IMR-90 (cell line): ENCODE data around the gene MTG1. TPM values are rescaled to one million over a fixed set of nuclear protein-coding genes. Genes with fewer than 3 reads are reported as not detected.

Experiments used
- ATAC-seq: fragments of 200-7000 bp; cut with Tn5 transposase; 2 replicates; pipeline ENCODE4 v1.9.1; 2020; ENCODE audit warnings: low read depth, mild to moderate bottlenecking, moderate library complexity
- BruUV-seq: library from RNA; stranded (reverse); fragments of 400-500 nt; replicated peaks from 2 replicates; lab custom pipeline; 2021; lab: Mats Ljungman, UMichigan
- CTCF ChIA-PET: fragments of 300-600 bp; formaldehyde crosslinking; extraction: SDS; loops from one replicate; lab custom pipeline; 2021; ENCODE audit warnings: antibody characterized with exemption; lab: Yijun Ruan, JAX
- POLR2A ChIA-PET: fragments of 300-600 bp; sonication (Branson Sonifier 250); formaldehyde crosslinking; loops from one replicate; lab custom pipeline; 2022; ENCODE audit warnings: antibody characterized with exemption; ENCODE audit not compliant: unreplicated experiment; lab: Charles Lee
- DNase-seq: peaks from one replicate; pipeline ENCODE4 v3.0.0; 2013
- H2AFZ ChIP-seq: replicated peaks from 2 replicates; pipeline ENCODE3; 2013; ENCODE audit warnings: low read length, mild to moderate bottlenecking; ENCODE audit not compliant: poor library complexity
- H2AK5ac ChIP-seq: 2 replicates; pipeline ENCODE4 v1.6.1; 2013; ENCODE audit warnings: low read depth, low read length, inconsistent platforms
- H2AK9ac ChIP-seq: replicated peaks from 2 replicates; pipeline ENCODE3; 2013; ENCODE audit warnings: mild to moderate bottlenecking, low read depth, low read length, moderate library complexity; ENCODE audit not compliant: poor library complexity
- H2BK120ac ChIP-seq: 2 replicates; pipeline ENCODE4 v1.6.1; 2013; ENCODE audit warnings: low read depth, low read length, inconsistent platforms
- H2BK15ac ChIP-seq: 3 replicates; pipeline ENCODE4 v1.6.1; 2013; ENCODE audit warnings: low read depth, low read length, inconsistent platforms
- H2BK20ac ChIP-seq: 2 replicates; pipeline ENCODE4 v1.6.1; 2013; ENCODE audit warnings: low read depth, mild to moderate bottlenecking, inconsistent platforms, low read length, moderate library complexity
- H2BK5ac ChIP-seq: 2 replicates; pipeline ENCODE4 v1.6.1; 2013; ENCODE audit warnings: mild to moderate bottlenecking, low read depth, low read length, inconsistent platforms; ENCODE audit not compliant: poor library complexity, severe bottlenecking
- H3K14ac ChIP-seq: replicated peaks from 2 replicates; pipeline ENCODE4 v1.6.1; 2013; ENCODE audit warnings: low read depth, low read length, inconsistent platforms
- H3K18ac ChIP-seq: 2 replicates; pipeline ENCODE4 v1.6.1; 2013; ENCODE audit warnings: low read depth, low read length, control low read depth
- H3K23ac ChIP-seq: 2 replicates; pipeline ENCODE4 v1.6.1; 2013; ENCODE audit warnings: low read depth, low read length, inconsistent platforms
- H3K27ac ChIP-seq: 2 replicates; pipeline ENCODE4 v1.5.1; 2013; ENCODE audit warnings: mild to moderate bottlenecking, control low read depth, low read length; ENCODE audit not compliant: insufficient read depth
- H3K27me3 ChIP-seq: 2 replicates; pipeline ENCODE4 v1.6.1; 2013; ENCODE audit warnings: low read length; ENCODE audit not compliant: control insufficient read depth, insufficient read depth
- H3K36me3 ChIP-seq: 2 replicates; pipeline ENCODE4 v1.6.1; 2013; ENCODE audit warnings: low read length, mixed read lengths; ENCODE audit not compliant: control insufficient read depth, insufficient read depth
- H3K4ac ChIP-seq: 2 replicates; pipeline ENCODE4 v1.6.1; 2013; ENCODE audit warnings: low read depth, low read length, inconsistent platforms
- H3K4me1 ChIP-seq: 2 replicates; pipeline ENCODE4 v1.6.1; 2013; ENCODE audit warnings: low read length, mixed read lengths; ENCODE audit not compliant: control insufficient read depth, insufficient read depth
- H3K4me2 ChIP-seq: 2 replicates; pipeline ENCODE4 v1.6.1; 2013; ENCODE audit warnings: low read depth, mild to moderate bottlenecking, control low read depth, low read length, moderate library complexity
- H3K4me3 ChIP-seq: 2 replicates; pipeline ENCODE4 v1.5.1; 2013; ENCODE audit warnings: low read depth, mild to moderate bottlenecking, control low read depth, low read length, moderate library complexity; ENCODE audit not compliant: insufficient read depth
- H3K56ac ChIP-seq: 2 replicates; pipeline ENCODE4 v1.6.1; 2013; ENCODE audit warnings: low read length, inconsistent platforms; ENCODE audit not compliant: insufficient read depth; ENCODE audit errors: extremely low read depth
- H3K79me1 ChIP-seq, 2 experiments: 2 replicates each; pipeline ENCODE4 v1.6.1; 2013; ENCODE audit warnings: low read length in 2 of 2, inconsistent platforms in 1 of 2, low read depth in 1 of 2
- H3K9ac ChIP-seq: 2 replicates; pipeline ENCODE4 v1.6.1; 2013; ENCODE audit warnings: low read depth, low read length, control low read depth
- H3K9me1 ChIP-seq: 2 replicates; pipeline ENCODE4 v1.6.1; 2013; ENCODE audit warnings: low read length, inconsistent platforms; ENCODE audit not compliant: insufficient read depth
- H3K9me3 ChIP-seq: 2 replicates; pipeline ENCODE4 v1.6.1; 2013; ENCODE audit warnings: low read length; ENCODE audit not compliant: control insufficient read depth, insufficient read depth
- H4K20me1 ChIP-seq: 2 replicates; pipeline ENCODE4 v1.6.1; 2013; ENCODE audit warnings: low read length, inconsistent platforms; ENCODE audit not compliant: insufficient read depth
- H4K5ac ChIP-seq: 2 replicates; pipeline ENCODE4 v1.6.1; 2013; ENCODE audit warnings: mild to moderate bottlenecking, low read depth, low read length, control low read depth
- H4K8ac ChIP-seq, 2 experiments: 2 replicates each; pipeline ENCODE4 v1.6.1; 2013; ENCODE audit warnings: low read depth in 2 of 2, low read length in 2 of 2, control low read depth in 1 of 2, inconsistent platforms in 1 of 2
- H4K91ac ChIP-seq: 2 replicates; pipeline ENCODE4 v1.6.1; 2013; ENCODE audit warnings: low read depth, low read length, inconsistent platforms; ENCODE audit not compliant: insufficient read depth
- BHLHE40 ChIP-seq: fragments of 150-350 bp; IDR thresholded peaks from 2 replicates; pipeline ENCODE4 v1.6.1; 2016; ENCODE audit warnings: mild to moderate bottlenecking, low read depth, low read length
- CEBPB ChIP-seq: IDR thresholded peaks from 2 replicates; pipeline ENCODE4 v1.6.1; 2012; ENCODE audit warnings: low read depth, low read length, improper control_type of control experiment
- CHD1 ChIP-seq: IDR thresholded peaks from 2 replicates; pipeline ENCODE4 v1.6.1; 2012; ENCODE audit warnings: low read depth, low read length, improper control_type of control experiment
- CTCF ChIP-seq: conservative IDR thresholded peaks from 2 replicates; pipeline ENCODE4 v1.5.1; 2012; ENCODE audit warnings: mild to moderate bottlenecking, low read depth, low read length, improper control_type of control experiment
- ELK1 ChIP-seq: fragments of 150-350 bp; IDR thresholded peaks from 2 replicates; pipeline ENCODE4 v1.6.1; 2016; ENCODE audit warnings: low read depth, mild to moderate bottlenecking, low read length, moderate library complexity, borderline replicate concordance
- FOS ChIP-seq: fragments of 150-350 bp; IDR thresholded peaks from 2 replicates; pipeline ENCODE4 v1.6.1; 2016; ENCODE audit warnings: low read depth, low read length
- MAFK ChIP-seq: IDR thresholded peaks from 2 replicates; pipeline ENCODE4 v1.6.1; 2012; ENCODE audit warnings: low read depth, low read length, improper control_type of control experiment
- MAZ ChIP-seq: IDR thresholded peaks from 2 replicates; pipeline ENCODE4 v1.6.1; 2012; ENCODE audit warnings: low read depth, mild to moderate bottlenecking, low read length, improper control_type of control experiment, moderate library complexity, borderline replicate concordance
- MXI1 ChIP-seq: IDR thresholded peaks from 2 replicates; pipeline ENCODE4 v1.6.1; 2012; ENCODE audit warnings: low read depth, mild to moderate bottlenecking, low read length, moderate library complexity, borderline replicate concordance
- NFE2L2 ChIP-seq: fragments of 150-350 bp; IDR thresholded peaks from 2 replicates; pipeline ENCODE4 v1.6.1; 2016; ENCODE audit warnings: low read depth, mild to moderate bottlenecking, low read length
- POLR2A ChIP-seq: IDR thresholded peaks from 2 replicates; pipeline ENCODE4 v1.6.1; 2012; ENCODE audit warnings: mild to moderate bottlenecking, low read depth, low read length
- RAD21 ChIP-seq: IDR thresholded peaks from 2 replicates; pipeline ENCODE4 v1.6.1; 2012; ENCODE audit warnings: low read length, improper control_type of control experiment
- RFX5 ChIP-seq: IDR thresholded peaks from 2 replicates; pipeline ENCODE4 v1.8.0; 2012; ENCODE audit warnings: low read depth, mild to moderate bottlenecking, low read length, moderate library complexity
- SMC3 ChIP-seq: fragments of 150-350 bp; IDR thresholded peaks from 2 replicates; pipeline ENCODE4 v1.6.1; 2016; ENCODE audit warnings: low read depth, mild to moderate bottlenecking, antibody characterized with exemption, low read length, moderate library complexity
- USF2 ChIP-seq: fragments of 150-350 bp; IDR thresholded peaks from 2 replicates; pipeline ENCODE4 v1.6.1; 2017; ENCODE audit warnings: mild to moderate bottlenecking, antibody characterized with exemption, low read length, low read depth
- WGBS, 2 experiments: methylation state at CpG; one replicate each; pipeline versions ENCODE4 v1.1.5 to v1.1.7; 2013; ENCODE audit warnings: missing lambda C conversion rate in 2 of 2; ENCODE audit not compliant: insufficient read length in 1 of 2; ENCODE audit errors: extremely low coverage in 2 of 2; 5-methylcytosine and 5-hydroxymethylcytosine counted together
- dilution Hi-C: fragments of 300-500 bp; cut with HindIII; formaldehyde crosslinking; loops from one replicate; pipeline ENCODE4 v1.14.3; 2018; ENCODE audit warnings: low sequenced_read_pairs; ENCODE audit not compliant: unreplicated experiment
- in situ Hi-C: fragments of 300-500 bp; cut with MboI; formaldehyde crosslinking; loops from 3 replicates; pipeline ENCODE4 v1.14.3; 2019; ENCODE audit warnings: low sequenced_read_pairs, inconsistent platforms, mixed read lengths
- intact Hi-C: fragments of 100-400 bp; cut with micrococcal nuclease; formaldehyde crosslinking; loops from 2 replicates; pipeline ENCODE4 v1.10.0; 2022
- polyA plus RNA-seq, 3 experiments: library from polyadenylated mRNA; depleted of rRNA; stranded (reverse); fragments of >200 nt; gene quantifications; 2 replicates each; pipeline ENCODE4 v1.2.3, GENCODE V29; 2012; ENCODE audit warnings: low replicate concordance in 1 of 3
- total RNA-seq: library from RNA; depleted of rRNA; stranded (reverse); fragments of >200 nt; gene quantifications from 2 replicates; pipeline ENCODE4 v1.2.3, GENCODE V29; 2012

The MTG1 gene
- total and polyA plus RNA-seq, 2 of the 4 experiments (the other 2 are of a cell fraction): 38.5 to 64.8 TPM

- in situ Hi-C loops (no loop called here), intact Hi-C loops (no loop called here), dilution Hi-C loops (no loop called here)
- CTCF ChIA-PET: no interaction called here
- no peak overlapping the region for H4K5ac ChIP-seq
- H3K9me3 ChIP-seq: no peaks in the 10 kb centered on the region
- H2AK5ac ChIP-seq: no peak overlapping the region
- H3K27me3 ChIP-seq: no peaks in the 10 kb centered on the region
- no peak overlapping the region for H3K4me3 ChIP-seq
- H3K56ac ChIP-seq: no peak overlapping the region
- H4K8ac ChIP-seq: no peak overlapping the region
- DNase-seq: no peak
- no peaks in the 10 kb centered on the region for H3K9me1 ChIP-seq
- no peak for ATAC-seq
- H3K4me1 ChIP-seq: peaks cover 6% of the 10 kb centered on the region; the same call in 1 of the 2 replicates
- H4K91ac ChIP-seq: no peak overlapping the region
- H3K79me1 ChIP-seq: peaks cover 8 to 13% of the 10 kb centered on the region in 2 experiments; a peak in 2 of 4 replicates
- H3K27ac ChIP-seq: no peak overlapping the region
- no peak overlapping the region for H3K23ac ChIP-seq
- no peak overlapping the region for H2AFZ ChIP-seq
- H3K18ac ChIP-seq: no peak overlapping the region
- peaks cover 20% of the 10 kb centered on the region for H3K36me3 ChIP-seq
- POLR2A ChIA-PET: no interaction called here
- 75% methylated on average over 17 of the region's 41 CpGs; no CpG with 5 or more reads in 1 of the 2 experiments for WGBS, 2 experiments
- no peak overlapping the region for H2BK20ac ChIP-seq
- H4K20me1 ChIP-seq: no peaks in the 10 kb centered on the region; the same call in 1 of the 2 replicates
- H2BK5ac ChIP-seq: no peak overlapping the region
- no peak overlapping the region for H3K4ac ChIP-seq
- no peak overlapping the region for H2BK120ac ChIP-seq
- H3K4me2 ChIP-seq: no peak overlapping the region
- no TSS peak for BruUV-seq
- no peak overlapping the region for H3K14ac ChIP-seq
- no peak overlapping the region for H3K9ac ChIP-seq
- no peak overlapping the region for H2BK15ac ChIP-seq
- no peak overlapping the region for H2AK9ac ChIP-seq
- TF ChIP-seq CTCF: no peak
- TF ChIP-seq MXI1: no peak
- TF ChIP-seq MAFK: no peak
- no peak for TF ChIP-seq CHD1
- no peak for TF ChIP-seq RFX5
- no peak for TF ChIP-seq MAZ
- no peak for TF ChIP-seq CEBPB
- no peak for TF ChIP-seq NFE2L2
- TF ChIP-seq BHLHE40: no peak
- no peak for TF ChIP-seq FOS
- no peak for TF ChIP-seq POLR2A
- no peak for TF ChIP-seq ELK1
- no peak for TF ChIP-seq RAD21
- no peak for TF ChIP-seq USF2
- TF ChIP-seq SMC3: no peak
Observed at GRCh38 chr10:133358162-133358924, 35.6 kb upstream of the MTG1 start.
